Activated CD4-positive, alpha-beta T cell treated with anti-CD3 and anti-CD28 coated beads, Interleukin-2, amount 10 ng/mL, durations not matched to agents 7 days and 5 days (primary cell): ENCODE data around the gene GLT8D1. TPM values are rescaled to one million over a fixed set of nuclear protein-coding genes. Genes with fewer than 3 reads are reported as not detected.
A peak's percentile ranks its signal among the peaks of the same experiment; 100 is the strongest.
"Not testable (repeated sequence)": the region's sequence is repeated elsewhere in the genome, so short reads cannot be mapped to it uniquely, and the experiment has no call there.

Experiments
- CTCF ChIA-PET: fragments of 350-600 bp; sonication (Branson Sonifier 250); formaldehyde crosslinking; loops from one replicate; lab custom pipeline; 2021; ENCODE audit warnings: antibody characterized with exemption; lab: Charles Lee
- POLR2A ChIA-PET: fragments of 350-600 bp; sonication (Branson Sonifier 250); formaldehyde crosslinking; loops from one replicate; lab custom pipeline; 2021; ENCODE audit warnings: antibody characterized with exemption; lab: Charles Lee
- DNase-seq: peaks from one replicate; pipeline ENCODE4 v3.0.0-alpha.2; 2020
- H3K27ac Mint-ChIP-seq: one replicate; pipeline ENCODE4 v1.8.0; 2021; ENCODE audit warnings: mild to moderate bottlenecking, moderate library complexity, mixed read lengths
- H3K27me3 Mint-ChIP-seq: one replicate; pipeline ENCODE4 v1.8.0; 2021; ENCODE audit warnings: mixed read lengths
- H3K36me3 Mint-ChIP-seq: one replicate; pipeline ENCODE4 v1.8.0; 2021; ENCODE audit warnings: low read depth, mixed read lengths
- H3K4me1 Mint-ChIP-seq: one replicate; pipeline ENCODE4 v1.8.0; 2021; ENCODE audit warnings: mixed read lengths
- H3K4me3 Mint-ChIP-seq: one replicate; pipeline ENCODE4 v1.8.0; 2021; ENCODE audit warnings: mild to moderate bottlenecking, moderate library complexity, mixed read lengths
- H3K9me3 Mint-ChIP-seq: one replicate; pipeline ENCODE4 v1.8.0; 2021; ENCODE audit warnings: mixed read lengths
- total RNA-seq, 2 experiments: library from RNA; stranded (reverse); gene quantifications; one replicate each; pipeline ENCODE4 v1.2.3, GENCODE V29; 2021

Gene GLT8D1
- total RNA-seq, 2 experiments from 2014 or later: 43.0 to 47.2 TPM

GRCh38 chr3:52685709-52686691 lies 19.6 kb downstream of the GLT8D1 start, which contains the start of the genes GNL3 and PBRM1:
Gene GNL3, plus strand, starts transcription at chr3:52686032. Its CDS starts 61 bp downstream, at chr3:52686093.
Gene PBRM1, minus strand, starts transcription at chr3:52685913.
- Mint-ChIP-seq H3K9me3 (no peaks in the 10 kb centered on the region), H3K27ac (peak within 1 kb of the TSS; percentile 98), H3K36me3 (peaks cover 63% of the 10 kb centered on the region), H3K27me3 (no peaks in the 10 kb centered on the region), H3K4me3 (peak within 1 kb of the TSS; percentile 99), H3K4me1 (peaks cover 63% of the 10 kb centered on the region)
- ChIA-PET CTCF (interaction anchor here (1.2 kb wide), 1 partner anchor 16 kb away, joined by 3 read pairs; no protein-coding TSS in a partner anchor), POLR2A (no interaction called here)
- DNase-seq: peak; percentile 94

- H3K27me3 Mint-ChIP-seq: no peaks in the 10 kb centered on the region
- CTCF ChIA-PET: interaction anchor here (1.2 kb wide), 1 partner anchor 16 kb away, joined by 3 read pairs; no protein-coding TSS in a partner anchor
- POLR2A ChIA-PET: no interaction called here
- H3K4me3 Mint-ChIP-seq: peak overlapping the region; percentile 90
- peaks cover 60% of the 10 kb centered on the region for H3K4me1 Mint-ChIP-seq
- DNase-seq: peak; percentile 77
- peak overlapping the region; percentile 93 for H3K27ac Mint-ChIP-seq
- peaks cover 61% of the 10 kb centered on the region for H3K36me3 Mint-ChIP-seq
- H3K9me3 Mint-ChIP-seq: no peaks in the 10 kb centered on the region
Measured at GRCh38 chr3:52685285-52685708, 20.3 kb downstream of the GLT8D1 start.

- no peak for DNase-seq
- Mint-ChIP-seq H3K4me1 (peaks cover 62% of the 10 kb centered on the region), H3K36me3 (peaks cover 58% of the 10 kb centered on the region), H3K4me3 (peak overlapping the region; percentile 90), H3K27me3 (no peaks in the 10 kb centered on the region), H3K27ac (peak overlapping the region; percentile 93), H3K9me3 (no peaks in the 10 kb centered on the region)
- CTCF ChIA-PET: interaction anchor here (0.7 to 1.2 kb wide), 2 partner anchors 14 to 252 kb away, joined by 3 read pairs; no protein-coding TSS in a partner anchor
- POLR2A ChIA-PET: no interaction called here
Measured at GRCh38 chr3:52684184-52684583, 21.4 kb downstream of the GLT8D1 start.

- Mint-ChIP-seq H3K4me3 (peak overlapping the region; percentile 90), H3K36me3 (peaks cover 58% of the 10 kb centered on the region), H3K9me3 (no peaks in the 10 kb centered on the region), H3K4me1 (peaks cover 61% of the 10 kb centered on the region), H3K27ac (peak overlapping the region; percentile 93), H3K27me3 (no peaks in the 10 kb centered on the region)
- no peak for DNase-seq
- ChIA-PET CTCF (interaction anchor here (0.6 to 1.2 kb wide), 2 partner anchors 13 to 51 kb away, joined by 3 read pairs; no protein-coding TSS in a partner anchor), POLR2A (no interaction called here)
Measured at GRCh38 chr3:52683611-52684010, 22.0 kb downstream of the GLT8D1 start.

GRCh38 chr3:52682016-52682415 lies 23.6 kb downstream of the GLT8D1 start:
- ChIA-PET POLR2A (no interaction called here), CTCF (no interaction called here)
- Mint-ChIP-seq H3K36me3 (peaks cover 58% of the 10 kb centered on the region), H3K4me1 (peaks cover 47% of the 10 kb centered on the region), H3K27ac (no peak overlapping the region), H3K9me3 (no peaks in the 10 kb centered on the region), H3K4me3 (no peak overlapping the region), H3K27me3 (no peaks in the 10 kb centered on the region)
- DNase-seq: no peak

GRCh38 chr3:52681596-52681995 lies 24.0 kb downstream of the GLT8D1 start:
- H3K9me3 Mint-ChIP-seq: no peaks in the 10 kb centered on the region
- CTCF ChIA-PET: no interaction called here
- no peaks in the 10 kb centered on the region for H3K27me3 Mint-ChIP-seq
- H3K36me3 Mint-ChIP-seq: peaks cover 59% of the 10 kb centered on the region
- H3K4me1 Mint-ChIP-seq: peaks cover 43% of the 10 kb centered on the region
- no peak for DNase-seq
- POLR2A ChIA-PET: no interaction called here
- peak overlapping the region; percentile 50 for H3K27ac Mint-ChIP-seq
- H3K4me3 Mint-ChIP-seq: no peak overlapping the region

GRCh38 chr3:52679811-52680210 lies 25.8 kb downstream of the GLT8D1 start:
- Mint-ChIP-seq H3K27me3 (no peaks in the 10 kb centered on the region), H3K27ac (peak overlapping the region; percentile 31), H3K36me3 (peaks cover 67% of the 10 kb centered on the region), H3K9me3 (no peaks in the 10 kb centered on the region), H3K4me1 (peaks cover 39% of the 10 kb centered on the region), H3K4me3 (no peak overlapping the region)
- DNase-seq: no peak
- ChIA-PET CTCF (interaction anchor here (0.6 kb wide), 1 partner anchor 224 kb away, joined by 3 read pairs; no protein-coding TSS in a partner anchor), POLR2A (no interaction called here)

GRCh38 chr3:52679199-52679538 lies 26.4 kb downstream of the GLT8D1 start:
- POLR2A ChIA-PET: no interaction called here
- Mint-ChIP-seq H3K27ac (no peak overlapping the region), H3K36me3 (peaks cover 64% of the 10 kb centered on the region), H3K4me1 (peaks cover 33% of the 10 kb centered on the region), H3K4me3 (no peak overlapping the region), H3K9me3 (no peaks in the 10 kb centered on the region), H3K27me3 (no peaks in the 10 kb centered on the region)
- DNase-seq: no peak
- CTCF ChIA-PET: interaction anchor here (0.6 to 1.1 kb wide), 2 partner anchors 10 to 225 kb away, joined by 3 read pairs; no protein-coding TSS in a partner anchor

GRCh38 chr3:52678265-52679198 lies 27.1 kb downstream of the GLT8D1 start:
- Mint-ChIP-seq H3K27ac (no peak overlapping the region), H3K4me3 (no peak overlapping the region), H3K4me1 (peaks cover 28% of the 10 kb centered on the region), H3K9me3 (no peaks in the 10 kb centered on the region), H3K36me3 (peaks cover 62% of the 10 kb centered on the region), H3K27me3 (no peaks in the 10 kb centered on the region)
- no peak for DNase-seq
- CTCF ChIA-PET: interaction anchor here (1.1 to 1.6 kb wide), 2 partner anchors 9 to 14 kb away, joined by 3 to 5 read pairs; no protein-coding TSS in a partner anchor
- POLR2A ChIA-PET: no interaction called here

- H3K27ac Mint-ChIP-seq, H3K9me3 Mint-ChIP-seq, POLR2A ChIA-PET, H3K27me3 Mint-ChIP-seq, DNase-seq, H3K4me3 Mint-ChIP-seq: not testable (repeated sequence)
- Mint-ChIP-seq H3K36me3 (peaks cover 59% of the 10 kb centered on the region), H3K4me1 (peaks cover 22% of the 10 kb centered on the region)
- CTCF ChIA-PET: interaction anchor here (0.6 kb wide), 1 partner anchor 16 kb away, joined by 5 read pairs; no protein-coding TSS in a partner anchor
Measured at GRCh38 chr3:52676201-52676600, 29.4 kb downstream of the GLT8D1 start.

- POLR2A ChIA-PET: no interaction called here
- CTCF ChIA-PET: no interaction called here
- no peak for DNase-seq
- Mint-ChIP-seq H3K36me3 (peaks cover 48% of the 10 kb centered on the region), H3K27ac (no peak overlapping the region), H3K4me3 (no peak overlapping the region), H3K9me3 (no peaks in the 10 kb centered on the region), H3K4me1 (peaks cover 24% of the 10 kb centered on the region), H3K27me3 (no peaks in the 10 kb centered on the region)
Measured at GRCh38 chr3:52671676-52672075, 33.9 kb downstream of the GLT8D1 start.
